SK-N-SH (cell line): ENCODE results near the gene ALDH1L2. TPM values are rescaled to one million over a fixed set of nuclear protein-coding genes. Genes with fewer than 3 reads are reported as not detected.

Experiments
- CTCF ChIA-PET: fragments of 300-600, 350-600 bp; formaldehyde crosslinking; extraction: SDS; loops from one replicate; lab custom pipeline; 2021; lab: Yijun Ruan, JAX
- POLR2A ChIA-PET: fragments of 350-600 bp; sonication (Branson Sonifier 250); formaldehyde crosslinking; extraction: SDS; loops from one replicate; lab custom pipeline; 2020; ENCODE audit warnings: antibody characterized with exemption, inconsistent platforms; lab: Yijun Ruan, JAX
- DNase-seq: peaks from one replicate; pipeline ENCODE4 v3.0.0; 2012
- H2AFZ ChIP-seq: fragments of 200-600 bp; sonication (generic); 2 replicates; pipeline ENCODE4 v1.8.1; 2016; ENCODE audit warnings: antibody characterized with exemption, mild to moderate bottlenecking, low read depth
- H3F3A ChIP-seq: fragments of 200-600 bp; sonication (generic); replicated peaks from 2 replicates; pipeline ENCODE3; 2016; ENCODE audit warnings: antibody characterized with exemption, mild to moderate bottlenecking; ENCODE audit not compliant: insufficient read depth
- H3K27ac ChIP-seq, 2 experiments: fragments of 200-500 bp in 1 of 2; fragments of 200-600 bp in 1 of 2; sonication (Bioruptor generic) in 1 of 2; sonication (generic), shearing (Covaris generic) in 1 of 2; 2 replicates each; pipeline versions ENCODE4 v1.5.1 to v1.6.1; 2014 to 2016; ENCODE audit warnings: low read depth in 2 of 2, inconsistent platforms in 1 of 2, low read length in 1 of 2, mild to moderate bottlenecking in 1 of 2, mixed read lengths in 1 of 2
- H3K27me3 ChIP-seq: fragments of 200-600 bp; sonication (generic), shearing (Covaris generic); 2 replicates; pipeline ENCODE4 v1.6.1; 2016; ENCODE audit warnings: mixed run types; ENCODE audit not compliant: insufficient read depth
- H3K36me3 ChIP-seq, 2 experiments: fragments of 200-500 bp in 1 of 2; fragments of 200-600 bp in 1 of 2; sonication (Bioruptor generic) in 1 of 2; sonication (generic) in 1 of 2; replicated peaks in 1 of 2; 2 replicates each; pipeline versions ENCODE3 to v1.5.1; 2014 to 2016; ENCODE audit warnings: low read length in 1 of 2, mild to moderate bottlenecking in 1 of 2; ENCODE audit not compliant: insufficient read depth in 2 of 2, control insufficient read depth in 1 of 2
- H3K4me1 ChIP-seq, 2 experiments: fragments of 200-500 bp in 1 of 2; fragments of 200-600 bp in 1 of 2; sonication (Bioruptor generic) in 1 of 2; sonication (generic), shearing (Covaris generic) in 1 of 2; 2 replicates each; pipeline versions ENCODE4 v1.5.1 to v1.6.1; 2014 to 2016; ENCODE audit warnings: low read depth in 1 of 2, low read length in 1 of 2, mixed run types in 1 of 2; ENCODE audit not compliant: insufficient read depth in 2 of 2, control insufficient read depth in 1 of 2
- H3K4me2 ChIP-seq: fragments of 200-600 bp; sonication (generic), shearing (Covaris generic); 2 replicates; pipeline ENCODE4 v1.6.1; 2017; ENCODE audit warnings: mixed run types
- H3K4me3 ChIP-seq, 2 experiments: fragments of 200-500 bp in 1 of 2; fragments of 200-600 bp in 1 of 2; sonication (Bioruptor generic) in 1 of 2; sonication (generic), shearing (Covaris generic) in 1 of 2; 2 replicates each; pipeline versions ENCODE4 v1.5.1 to v1.8.1; 2014 to 2016; ENCODE audit warnings: low read depth in 2 of 2, inconsistent platforms in 1 of 2, low read length in 1 of 2, mild to moderate bottlenecking in 1 of 2, mixed read lengths in 1 of 2, moderate library complexity in 1 of 2
- H3K79me2 ChIP-seq: fragments of 200-600 bp; sonication (generic); 2 replicates; pipeline ENCODE4 v1.8.1; 2017; ENCODE audit warnings: mild to moderate bottlenecking; ENCODE audit not compliant: insufficient read depth
- H3K9ac ChIP-seq: fragments of 200-600 bp; sonication (generic); 2 replicates; pipeline ENCODE4 v1.6.1; 2017; ENCODE audit warnings: mixed run types
- H3K9me2 ChIP-seq: fragments of 200-600 bp; sonication (generic); 2 replicates; pipeline ENCODE4 v1.6.1; 2017; ENCODE audit warnings: mixed run types
- H3K9me3 ChIP-seq: fragments of 200-600 bp; sonication (generic); 2 replicates; pipeline ENCODE4 v1.6.1; 2017; ENCODE audit warnings: mixed run types, mild to moderate bottlenecking, moderate library complexity
- H4K20me1 ChIP-seq: fragments of 200-600 bp; sonication (generic); 2 replicates; pipeline ENCODE4 v1.6.1; 2017; ENCODE audit warnings: mild to moderate bottlenecking, mixed run types; ENCODE audit not compliant: insufficient read depth
- CTCF ChIP-seq: fragments of 200-600 bp; sonication (generic); IDR thresholded peaks from 2 replicates; pipeline ENCODE4 v1.6.1; 2017; ENCODE audit warnings: antibody characterized with exemption, mild to moderate bottlenecking, moderate library complexity
- FOSL2 ChIP-seq: IDR thresholded peaks from 2 replicates; pipeline ENCODE4 v1.4.0; 2012; ENCODE audit warnings: low read depth, mild to moderate bottlenecking, moderate library complexity, borderline replicate concordance
- FOXJ3 ChIP-seq: sonication (generic); formaldehyde crosslinking; IDR thresholded peaks from 2 replicates; pipeline ENCODE4 v1.5.1; 2020; ENCODE audit warnings: mild to moderate bottlenecking, missing genetic modification reagents
- FOXM1 ChIP-seq: IDR thresholded peaks from 2 replicates; pipeline ENCODE4 v1.4.0; 2012; ENCODE audit warnings: low read depth, mild to moderate bottlenecking
- GATA2 ChIP-seq: sonication (generic); formaldehyde crosslinking; IDR thresholded peaks from 2 replicates; pipeline ENCODE4 v1.5.0; 2020; ENCODE audit warnings: mild to moderate bottlenecking, missing genetic modification reagents
- JUND ChIP-seq: IDR thresholded peaks from 2 replicates; pipeline ENCODE4 v1.4.0; 2012
- MAX ChIP-seq: IDR thresholded peaks from 2 replicates; pipeline ENCODE4 v1.4.0; 2012; ENCODE audit warnings: low read depth
- MEF2A ChIP-seq: IDR thresholded peaks from 2 replicates; pipeline ENCODE4 v1.4.0; 2012; ENCODE audit warnings: low read depth, borderline replicate concordance
- NFIC ChIP-seq: IDR thresholded peaks from 2 replicates; pipeline ENCODE4 v1.4.0; 2012; ENCODE audit warnings: borderline replicate concordance
- POLR2AphosphoS5 ChIP-seq: IDR thresholded peaks from 2 replicates; pipeline ENCODE4 v1.6.1; 2012; ENCODE audit warnings: low read depth, low read length
- RAD21 ChIP-seq: IDR thresholded peaks from 2 replicates; pipeline ENCODE4 v1.6.1; 2012; ENCODE audit warnings: mild to moderate bottlenecking, low read length
- RFX5 ChIP-seq: IDR thresholded peaks from 2 replicates; pipeline ENCODE4 v1.6.1; 2012; ENCODE audit warnings: mild to moderate bottlenecking, improper control_type of control experiment, low read length
- SIN3A ChIP-seq: IDR thresholded peaks from 2 replicates; pipeline ENCODE4 v1.6.1; 2012; ENCODE audit warnings: low read depth, mild to moderate bottlenecking, low read length, moderate library complexity, borderline replicate concordance
- SMC3 ChIP-seq: IDR thresholded peaks from 2 replicates; pipeline ENCODE4 v1.6.1; 2012; ENCODE audit warnings: low read depth, low read length, improper control_type of control experiment
- TAF1 ChIP-seq: IDR thresholded peaks from 2 replicates; pipeline ENCODE4 v1.6.1; 2012; ENCODE audit warnings: low read depth, mild to moderate bottlenecking, low read length, moderate library complexity, borderline replicate concordance
- TCF12 ChIP-seq: IDR thresholded peaks from 2 replicates; pipeline ENCODE4 v1.4.0; 2012
- TEAD4 ChIP-seq: IDR thresholded peaks from 2 replicates; pipeline ENCODE4 v1.4.0; 2012; ENCODE audit warnings: mild to moderate bottlenecking, borderline replicate concordance; ENCODE audit not compliant: insufficient read depth
- USF2 ChIP-seq: fragments of 150-350 bp; IDR thresholded peaks from 2 replicates; pipeline ENCODE4 v1.6.1; 2017; ENCODE audit warnings: antibody characterized with exemption, low read length, low read depth, borderline replicate concordance
- YY1 ChIP-seq: IDR thresholded peaks from 2 replicates; pipeline ENCODE4 v1.4.0; 2012; ENCODE audit warnings: low read depth, mild to moderate bottlenecking
- WGBS: methylation state at CpG from one replicate; pipeline ENCODE4 v1.1.6; 2017; ENCODE audit warnings: low lambda C conversion rate; 5-methylcytosine and 5-hydroxymethylcytosine counted together
- polyA plus RNA-seq, 3 experiments: library from polyadenylated mRNA; depleted of rRNA; stranded (reverse); fragments of >200 nt; gene quantifications; 2 replicates each; pipeline ENCODE4 v1.2.3, GENCODE V29; 2012

Gene ALDH1L2
- polyA plus RNA-seq, 1 of the 3 experiments (the other 2 are of a cell fraction): 1.9 TPM

GRCh38 chr12:105032703-105033357, 51.4 kb downstream of the ALDH1L2 start:
- H3K27me3 ChIP-seq: no peaks in the 10 kb centered on the region
- H3K4me2 ChIP-seq: no peak overlapping the region
- H3K9me2 ChIP-seq: no peaks in the 10 kb centered on the region
- no peak overlapping the region for H2AFZ ChIP-seq
- CTCF ChIA-PET: interaction anchor here (1.9 to 2.6 kb wide), 3 partner anchors 20 to 651 kb away, joined by 8 to 10 read pairs (median 9); partner anchors contain the start of gene SLC41A2
- H3K4me1 ChIP-seq: no peaks in the 10 kb centered on the region
- no peak overlapping the region for H3K27ac ChIP-seq
- no peak for DNase-seq
- H3K4me3 ChIP-seq: no peak overlapping the region
- no peak overlapping the region for H3K9ac ChIP-seq
- no peaks in the 10 kb centered on the region for H3F3A ChIP-seq
- 95% methylated on average over 4 of the region's 4 CpGs for WGBS
- peaks cover 6 to 10% of the 10 kb centered on the region in 2 experiments for H3K36me3 ChIP-seq
- POLR2A ChIA-PET: no interaction called here
- H4K20me1 ChIP-seq: no peaks in the 10 kb centered on the region
- no peaks in the 10 kb centered on the region for H3K79me2 ChIP-seq
- TF ChIP-seq FOSL2 (no peak), TAF1 (no peak), GATA2 (CRISPR knock-in tag) (no peak), TEAD4 (no peak), RFX5 (no peak), TCF12 (no peak), CTCF (no peak), MAX (no peak), POLR2AphosphoS5 (no peak), SMC3 (no peak), NFIC (no peak), YY1 (no peak), JUND (no peak), SIN3A (no peak)
- no peaks in the 10 kb centered on the region for H3K9me3 ChIP-seq

- H3K4me1 ChIP-seq: no peaks in the 10 kb centered on the region; a peak in 1 of 4 replicates
- DNase-seq: no peak
- no peak for TF ChIP-seq RAD21
- no peak for TF ChIP-seq NFIC
- no peak for TF ChIP-seq FOXM1
- TF ChIP-seq MEF2A: no peak
- no peak for TF ChIP-seq SMC3
- TF ChIP-seq POLR2AphosphoS5: no peak
- no peak for TF ChIP-seq FOXJ3
- TF ChIP-seq SIN3A: no peak
- no peak for TF ChIP-seq RFX5
- no peak for TF ChIP-seq USF2
- H4K20me1 ChIP-seq: no peaks in the 10 kb centered on the region
- no peaks in the 10 kb centered on the region for H3K79me2 ChIP-seq
- H3K27me3 ChIP-seq: no peaks in the 10 kb centered on the region
- no peaks in the 10 kb centered on the region for H3F3A ChIP-seq
- H3K4me3 ChIP-seq: no peak overlapping the region
- H2AFZ ChIP-seq: no peak overlapping the region
- POLR2A ChIA-PET: no interaction called here
- 92% methylated on average over 9 of the region's 9 CpGs for WGBS
- H3K4me2 ChIP-seq: no peak overlapping the region
- H3K27ac ChIP-seq: no peak overlapping the region
- no peaks in the 10 kb centered on the region for H3K9me3 ChIP-seq
- H3K9me2 ChIP-seq: no peaks in the 10 kb centered on the region
- peaks cover 6 to 13% of the 10 kb centered on the region in 2 experiments for H3K36me3 ChIP-seq
- no peak overlapping the region for H3K9ac ChIP-seq
- CTCF ChIA-PET: interaction anchor here (1.7 kb wide), 1 partner anchor 650 kb away, joined by 5 read pairs; no protein-coding TSS in a partner anchor
Measured at GRCh38 chr12:105030820-105031807, 53.1 kb downstream of the ALDH1L2 start.
